Tibial artery (tissue), 4 donors: ENCODE results near the gene PLP2.

Source experiments
- DNase-seq, 2 donors: peaks; one replicate each; pipeline ENCODE4 v3.0.0-alpha.2; 2019
- H3K27ac ChIP-seq, 2 donors: fragments of 200-600 bp; sonication (generic) in 1 of 2; 1 replicate in 1 of 2; 2 replicates in 1 of 2; pipeline ENCODE4 v1.5.1; 2018 to 2019; ENCODE audit warnings: mild to moderate bottlenecking in 1 of 2
- H3K27me3 ChIP-seq, 2 donors: fragments of 200-600 bp; sonication (generic) in 1 of 2; one replicate each; pipeline versions ENCODE4 v1.5.1 to v1.6.0; 2016 to 2019
- H3K36me3 ChIP-seq, 3 donors: fragments of 200-600 bp; sonication (generic) in 2 of 3; one replicate each; pipeline ENCODE4 v1.5.1; 2016 to 2019; ENCODE audit warnings: mild to moderate bottlenecking in 2 of 3
- H3K4me1 ChIP-seq, 4 donors: fragments of 200-600 bp; sonication (generic) in 2 of 4; 1 replicate in 3 of 4; 2 replicates in 1 of 4; pipeline ENCODE4 v1.5.1; 2016 to 2019
- H3K4me3 ChIP-seq, 2 donors: fragments of 200-600 bp; sonication (generic) in 1 of 2; 1 replicate in 1 of 2; 2 replicates in 1 of 2; pipeline ENCODE4 v1.5.1; 2018 to 2019; ENCODE audit warnings: mild to moderate bottlenecking in 2 of 2
- H3K9me3 ChIP-seq, 3 donors: fragments of 200-600 bp; sonication (generic) in 1 of 3; one replicate each; pipeline ENCODE4 v1.5.1; 2016 to 2019
- CTCF ChIP-seq, 2 experiments: fragments of 200-600 bp in 1 of 2; fragments of 450-650 bp in 1 of 2; IDR thresholded peaks; one replicate each; pipeline ENCODE4 v1.5.1; 2017 to 2019; ENCODE audit warnings: antibody characterized with exemption in 2 of 2, mild to moderate bottlenecking in 1 of 2, moderate library complexity in 1 of 2
- intact Hi-C: fragments of 100-400 bp; cut with DNase I; formaldehyde crosslinking; loops from one replicate; pipeline ENCODE4 v1.15.0; 2023; ENCODE audit warnings: low total_unique reads

Gene PLP2

GRCh38 chrX:49187028-49187394, 15.3 kb downstream of the PLP2 start:
- intact Hi-C loops, result no loop called here
- Histone ChIP-seq H3K4me3 (no peak overlapping the region), H3K27ac (peak overlapping the region; percentile 81 to 90), H3K36me3 (peaks cover 0 to 8% (median 6%) of the 10 kb centered on the region in 3 donors), H3K9me3 (no peaks in the 10 kb centered on the region), H3K4me1 (peaks cover 0 to 22% (median 7%) of the 10 kb centered on the region in 4 donors), H3K27me3 (no peaks in the 10 kb centered on the region)
- no peak for TF ChIP-seq CTCF (IDR thresholded peaks at IDR 0.05)
- DNase-seq, result no peak

- Histone ChIP-seq H3K27ac (peak overlapping the region; percentile 81 to 90), H3K36me3 (peaks cover 0 to 8% (median 6%) of the 10 kb centered on the region in 3 donors), H3K27me3 (no peaks in the 10 kb centered on the region), H3K9me3 (no peaks in the 10 kb centered on the region), H3K4me3 (no peak overlapping the region), H3K4me1 (peaks cover 0 to 23% (median 7%) of the 10 kb centered on the region in 4 donors)
- DNase-seq, result no peak
- TF ChIP-seq CTCF (IDR thresholded peaks at IDR 0.05), result no peak
- intact Hi-C loops, result no loop called here
Observed at GRCh38 chrX:49187526-49187925, 15.8 kb downstream of the PLP2 start.

- DNase-seq, result no peak
- Histone ChIP-seq H3K27me3 (no peaks in the 10 kb centered on the region), H3K4me3 (no peak overlapping the region), H3K9me3 (no peaks in the 10 kb centered on the region), H3K27ac (peak overlapping the region in 1 of 2 donors; percentile 82), H3K4me1 (peaks cover 0 to 23% (median 7%) of the 10 kb centered on the region in 4 donors), H3K36me3 (peaks cover 0 to 2% (median 2%) of the 10 kb centered on the region in 3 donors)
- intact Hi-C loops, result no loop called here
- TF ChIP-seq CTCF (IDR thresholded peaks at IDR 0.05), result no peak
Observed at GRCh38 chrX:49188468-49189076, 16.9 kb downstream of the PLP2 start.

DNA sequence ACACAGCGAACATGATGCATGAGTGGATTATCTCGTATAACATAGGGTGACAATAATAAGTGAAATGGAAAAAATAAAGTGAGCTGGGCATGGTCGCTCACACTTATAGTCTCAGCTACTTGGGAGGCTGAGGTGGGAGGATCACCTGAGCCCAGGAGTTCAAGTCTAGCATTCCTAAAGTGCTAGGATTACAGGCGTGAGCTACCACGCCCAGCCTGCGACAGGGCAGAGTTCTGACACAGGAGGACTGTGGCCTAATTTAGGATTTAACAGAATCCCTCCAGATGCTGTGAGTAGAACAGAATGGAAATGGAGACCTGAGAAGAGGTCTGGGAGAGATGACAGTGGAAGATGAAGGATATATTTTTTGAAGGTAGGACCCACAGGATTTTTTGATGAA, 17.9 kb downstream of the PLP2 start:
- DNase-seq, result no peak
- H3K4me3 ChIP-seq, result no peak overlapping the region
- H3K9me3 ChIP-seq, result no peaks in the 10 kb centered on the region
- no peaks in the 10 kb centered on the region for H3K36me3 ChIP-seq
- peaks cover 0 to 14% (median 5%) of the 10 kb centered on the region in 4 donors for H3K4me1 ChIP-seq
- H3K27ac ChIP-seq, result peak overlapping the region; percentile 67 to 82
- H3K27me3 ChIP-seq, result no peaks in the 10 kb centered on the region
- TF ChIP-seq CTCF (IDR thresholded peaks at IDR 0.05), result no peak
- intact Hi-C loops, result loop anchor here (2.0 kb wide), 1 partner anchor 79 kb away; the partner anchor contains the start of gene PPP1R3F

GRCh38 chrX:49190821-49191573, 19.3 kb downstream of the PLP2 start:
- TF ChIP-seq CTCF (IDR thresholded peaks at IDR 0.05), result peak in 1 of 2 experiments; percentile 25
- H3K36me3 ChIP-seq, result no peaks in the 10 kb centered on the region
- intact Hi-C loops, result loop anchor here (2.0 kb wide), 1 partner anchor 78 kb away; the partner anchor contains the start of gene PPP1R3F
- H3K4me1 ChIP-seq, result peaks cover 0 to 5% (median 0%) of the 10 kb centered on the region in 4 donors
- H3K9me3 ChIP-seq, result no peaks in the 10 kb centered on the region
- DNase-seq, result peak; percentile 95 to 96
- peak overlapping the region; percentile 62 to 71 for H3K4me3 ChIP-seq
- H3K27ac ChIP-seq, result peak overlapping the region; percentile 86 to 94
- no peaks in the 10 kb centered on the region for H3K27me3 ChIP-seq
